Endodermal cell (in vitro differentiated cells): ENCODE data around the gene CTPS2. TPM values are rescaled to one million over a fixed set of nuclear protein-coding genes. Genes with fewer than 3 reads are reported as not detected.

ENCODE experiments used
- DNase-seq: peaks from one replicate; pipeline ENCODE4 v3.0.0-alpha.2; 2017
- H3K27ac ChIP-seq: 2 replicates; pipeline ENCODE4 v1.5.1; 2013; ENCODE audit warnings: mild to moderate bottlenecking, low read depth, low read length, moderate library complexity
- H3K27me3 ChIP-seq: 2 replicates; pipeline ENCODE4 v1.6.1; 2013; ENCODE audit warnings: mild to moderate bottlenecking, low read length, moderate library complexity; ENCODE audit not compliant: insufficient read depth, control insufficient read depth, poor library complexity, severe bottlenecking
- H3K36me3 ChIP-seq: 2 replicates; pipeline ENCODE4 v1.7.0; 2013; ENCODE audit warnings: mild to moderate bottlenecking, low read length, moderate library complexity; ENCODE audit not compliant: control insufficient read depth, insufficient read depth
- H3K4me1 ChIP-seq: one replicate; pipeline ENCODE4 v1.7.0; 2013; ENCODE audit warnings: low read length; ENCODE audit not compliant: control insufficient read depth, insufficient read depth
- H3K4me3 ChIP-seq: 2 replicates; pipeline ENCODE4 v1.5.1; 2013; ENCODE audit warnings: mild to moderate bottlenecking, low read length, moderate library complexity
- H3K9ac ChIP-seq: 2 replicates; pipeline ENCODE4 v1.6.1; 2013; ENCODE audit warnings: mild to moderate bottlenecking, low read length, moderate library complexity; ENCODE audit not compliant: poor library complexity, severe bottlenecking; ENCODE audit errors: extremely low read depth
- H3K9me3 ChIP-seq: 2 replicates; pipeline ENCODE4 v1.6.1; 2013; ENCODE audit warnings: mild to moderate bottlenecking, low read length, moderate library complexity; ENCODE audit not compliant: control insufficient read depth
- H3K27ac Mint-ChIP-seq: 2 replicates; pipeline ENCODE4 v1.8.0; 2020; ENCODE audit warnings: mixed read lengths
- H3K27me3 Mint-ChIP-seq: 2 replicates; pipeline ENCODE4 v1.8.0; 2021; ENCODE audit warnings: mild to moderate bottlenecking, mixed read lengths; ENCODE audit not compliant: insufficient read depth
- H3K36me3 Mint-ChIP-seq: 2 replicates; pipeline ENCODE4 v1.8.0; 2020; ENCODE audit warnings: low read depth, mixed read lengths
- H3K4me1 Mint-ChIP-seq: 2 replicates; pipeline ENCODE4 v1.8.0; 2020; ENCODE audit warnings: mixed read lengths
- H3K4me3 Mint-ChIP-seq: 2 replicates; pipeline ENCODE4 v1.8.0; 2020; ENCODE audit warnings: mild to moderate bottlenecking, moderate library complexity, mixed read lengths
- H3K9me3 Mint-ChIP-seq: 2 replicates; pipeline ENCODE4 v1.8.0; 2020; ENCODE audit warnings: mild to moderate bottlenecking, mixed read lengths
- WGBS, 2 experiments: methylation state at CpG; one replicate each; pipeline versions ENCODE4 v1.1.5 to v1.1.7; 2013; ENCODE audit warnings: missing lambda C conversion rate in 2 of 2, mixed read lengths in 1 of 2; ENCODE audit not compliant: insufficient coverage in 1 of 2, insufficient read length in 1 of 2; 5-methylcytosine and 5-hydroxymethylcytosine counted together
- total RNA-seq, 2 donors: library from RNA; stranded (reverse); fragmentation: NEBNext Ultra II Directional in 1 of 2; extraction: Animal tissue kit (Norgen Biotek cat#: 25700) in 1 of 2; gene quantifications; 2 replicates in 1 of 2; 3 replicates in 1 of 2; pipeline ENCODE4 v1.2.1, GENCODE V29; 2021
- TF ChIP-seq, protein P1 (sequence below): fragments of 200-600 bp; sonication (generic); conservative IDR thresholded peaks from 2 replicates; pipeline ENCODE4 v1.5.0; 2021; ENCODE audit warnings: antibody characterized with exemption, mild to moderate bottlenecking

CTPS2 gene
- total RNA-seq, 2 donors from 2014 or later = 33.5 to 71.1 TPM

DNA sequence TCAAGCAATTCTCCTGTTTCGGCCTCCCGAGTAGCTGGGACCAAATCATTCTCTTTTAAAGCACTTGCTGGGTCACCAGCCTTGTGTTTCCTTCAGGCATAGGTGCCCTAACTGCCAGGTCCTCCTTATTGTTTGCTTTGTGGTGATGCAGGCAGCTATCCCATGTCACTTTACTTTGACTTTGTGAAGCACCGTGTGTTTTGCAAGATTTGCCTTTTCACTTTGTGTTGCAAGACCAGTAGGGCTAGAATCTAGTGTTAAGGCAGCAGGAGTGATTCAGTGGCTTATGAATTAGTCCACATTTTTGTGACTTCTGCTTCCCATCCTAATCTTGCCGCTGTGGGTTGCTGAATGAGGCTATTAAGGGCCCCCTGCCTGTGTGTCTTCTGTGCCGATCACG is 27.1 kb upstream of the CTPS2 start:
- no peaks in the 10 kb centered on the region for H3K27me3 Mint-ChIP-seq
- H3K9me3 ChIP-seq = no peaks in the 10 kb centered on the region
- H3K36me3 ChIP-seq = peaks cover 37% of the 10 kb centered on the region
- no peak overlapping the region for H3K4me3 ChIP-seq
- peak overlapping the region; percentile 81 for H3K27ac Mint-ChIP-seq
- TF ChIP-seq, protein P1, sequence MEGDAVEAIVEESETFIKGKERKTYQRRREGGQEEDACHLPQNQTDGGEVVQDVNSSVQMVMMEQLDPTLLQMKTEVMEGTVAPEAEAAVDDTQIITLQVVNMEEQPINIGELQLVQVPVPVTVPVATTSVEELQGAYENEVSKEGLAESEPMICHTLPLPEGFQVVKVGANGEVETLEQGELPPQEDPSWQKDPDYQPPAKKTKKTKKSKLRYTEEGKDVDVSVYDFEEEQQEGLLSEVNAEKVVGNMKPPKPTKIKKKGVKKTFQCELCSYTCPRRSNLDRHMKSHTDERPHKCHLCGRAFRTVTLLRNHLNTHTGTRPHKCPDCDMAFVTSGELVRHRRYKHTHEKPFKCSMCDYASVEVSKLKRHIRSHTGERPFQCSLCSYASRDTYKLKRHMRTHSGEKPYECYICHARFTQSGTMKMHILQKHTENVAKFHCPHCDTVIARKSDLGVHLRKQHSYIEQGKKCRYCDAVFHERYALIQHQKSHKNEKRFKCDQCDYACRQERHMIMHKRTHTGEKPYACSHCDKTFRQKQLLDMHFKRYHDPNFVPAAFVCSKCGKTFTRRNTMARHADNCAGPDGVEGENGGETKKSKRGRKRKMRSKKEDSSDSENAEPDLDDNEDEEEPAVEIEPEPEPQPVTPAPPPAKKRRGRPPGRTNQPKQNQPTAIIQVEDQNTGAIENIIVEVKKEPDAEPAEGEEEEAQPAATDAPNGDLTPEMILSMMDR = no peak
- H3K36me3 Mint-ChIP-seq = peaks cover 71% of the 10 kb centered on the region
- H3K4me1 Mint-ChIP-seq = peaks cover 16% of the 10 kb centered on the region
- H3K4me1 ChIP-seq = no peaks in the 10 kb centered on the region
- H3K9me3 Mint-ChIP-seq = no peaks in the 10 kb centered on the region
- H3K9ac ChIP-seq = no peak overlapping the region
- H3K27ac ChIP-seq = no peak overlapping the region
- 77 to 80% methylated on average over 1 to 6 of the region's 6 CpGs for WGBS, 2 experiments
- DNase-seq = no peak
- peak overlapping the region; percentile 10 for H3K4me3 Mint-ChIP-seq
- H3K27me3 ChIP-seq = no peaks in the 10 kb centered on the region

DNA sequence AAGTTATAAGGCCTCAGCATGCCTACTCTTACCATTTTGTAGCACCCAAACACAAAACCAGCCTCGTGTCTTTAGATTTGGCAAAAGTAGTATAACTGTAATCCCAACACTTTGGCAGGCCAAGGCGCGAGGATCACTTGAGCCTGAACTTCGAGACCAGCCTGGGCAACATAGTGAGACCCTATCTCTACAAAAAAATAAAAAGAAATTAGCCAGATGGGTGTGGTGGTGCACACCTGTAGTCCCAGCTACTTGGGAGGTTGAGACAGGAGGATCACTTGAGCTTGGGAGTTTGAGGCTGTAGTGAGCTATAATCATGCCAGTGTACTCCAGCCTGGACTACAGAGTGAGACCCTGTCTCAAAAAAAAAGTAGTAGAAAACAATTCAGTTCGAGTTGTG is 24.6 kb upstream of the CTPS2 start:
- H3K36me3 Mint-ChIP-seq = peaks cover 58% of the 10 kb centered on the region
- H3K4me3 Mint-ChIP-seq = no peak overlapping the region
- peaks cover 21% of the 10 kb centered on the region for H3K4me1 Mint-ChIP-seq
- WGBS, 2 experiments = 94% methylated on average over 4 of the region's 5 CpGs; no CpG with 5 or more reads in 1 of the 2 experiments
- Histone ChIP-seq H3K9me3 (no peaks in the 10 kb centered on the region), H3K36me3 (peaks cover 37% of the 10 kb centered on the region), H3K27ac (no peak overlapping the region), H3K4me3 (no peak overlapping the region), H3K4me1 (no peaks in the 10 kb centered on the region), H3K27me3 (no peaks in the 10 kb centered on the region), H3K9ac (no peak overlapping the region)
- no peak for DNase-seq
- H3K27ac Mint-ChIP-seq = no peak overlapping the region
- no peaks in the 10 kb centered on the region for H3K9me3 Mint-ChIP-seq
- TF ChIP-seq, protein P1 = no peak
- H3K27me3 Mint-ChIP-seq = no peaks in the 10 kb centered on the region

DNA sequence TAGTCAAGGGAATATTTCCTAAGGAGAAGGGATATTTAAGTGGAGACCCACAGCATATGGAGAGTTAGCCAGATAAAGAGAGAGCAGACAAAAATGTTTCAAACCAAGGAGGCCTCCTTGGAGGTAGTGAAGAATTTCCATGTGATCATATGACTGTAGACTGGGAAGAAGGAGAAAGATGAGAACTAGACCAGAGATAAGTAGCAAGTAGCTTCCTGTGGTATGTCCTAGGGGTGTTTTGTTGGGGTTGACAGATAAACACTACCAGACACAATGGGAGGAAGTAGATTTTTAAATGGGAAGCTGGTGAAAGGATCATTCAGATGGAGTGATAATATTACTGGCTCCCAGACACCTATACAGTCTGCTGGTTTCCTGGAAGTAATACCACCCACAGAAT is 20.5 kb upstream of the CTPS2 start:
- Mint-ChIP-seq H3K9me3 (peaks cover 25% of the 10 kb centered on the region), H3K27ac (peak overlapping the region; percentile 9), H3K36me3 (peaks cover 56% of the 10 kb centered on the region), H3K4me3 (no peak overlapping the region), H3K27me3 (no peaks in the 10 kb centered on the region), H3K4me1 (peaks cover 5% of the 10 kb centered on the region)
- H3K27me3 ChIP-seq = no peaks in the 10 kb centered on the region
- H3K9me3 ChIP-seq = peaks cover 24% of the 10 kb centered on the region
- H3K27ac ChIP-seq = no peak overlapping the region
- TF ChIP-seq, protein P1 = no peak
- peaks cover 23% of the 10 kb centered on the region for H3K36me3 ChIP-seq
- no peaks in the 10 kb centered on the region for H3K4me1 ChIP-seq
- no peak overlapping the region for H3K4me3 ChIP-seq
- H3K9ac ChIP-seq = no peak overlapping the region
- DNase-seq = peak; percentile 11
